AG08395 (cell line): ENCODE measurements around the gene SPRN.
"Not testable (repeated sequence)": the region's sequence is repeated elsewhere in the genome, so short reads cannot be mapped to it uniquely, and the experiment has no call there.

Experiments
- DNase-seq: peaks from one replicate; pipeline ENCODE4 v3.0.0; 2012; ENCODE audit warnings: mixed read lengths, low spot score

SPRN gene

GRCh38 chr10:133424601-133425000 lies at the start of gene SPRN:
Gene SPRN (minus strand): TSS chr10:133424625. CDS start chr10:133423681, 944 bp downstream.
- DNase-seq: not testable (repeated sequence)

GRCh38 chr10:133474027-133474426 lies 49.6 kb upstream of the SPRN start:
- no peak for DNase-seq

GRCh38 chr10:133473270-133473669 lies 48.8 kb upstream of the SPRN start:
- DNase-seq: no peak

- no peak for DNase-seq
These were observed 47.1 kb upstream of the SPRN start for GRCh38 chr10:133471300-133472109.

GRCh38 chr10:133469205-133469604 lies 44.8 kb upstream of the SPRN start:
- DNase-seq: not testable (repeated sequence)

- DNase-seq: no peak
These were observed 43.0 kb upstream of the SPRN start for GRCh38 chr10:133467286-133467911.

GRCh38 chr10:133466683-133467275 lies 42.4 kb upstream of the SPRN start:
- no peak for DNase-seq

- no peak for DNase-seq
These were observed 41.6 kb upstream of the SPRN start for GRCh38 chr10:133465950-133466474.

- no peak for DNase-seq
These were observed 40.9 kb upstream of the SPRN start for GRCh38 chr10:133465191-133465949.

GRCh38 chr10:133464582-133465031 lies 40.2 kb upstream of the SPRN start:
- no peak for DNase-seq

GRCh38 chr10:133462512-133463305 lies 38.3 kb upstream of the SPRN start:
- DNase-seq: no peak

GRCh38 chr10:133461841-133462240 lies 37.4 kb upstream of the SPRN start:
- no peak for DNase-seq

GRCh38 chr10:133461027-133461426 lies 36.6 kb upstream of the SPRN start:
- no peak for DNase-seq

GRCh38 chr10:133460208-133460769 lies 35.9 kb upstream of the SPRN start:
- no peak for DNase-seq

- no peak for DNase-seq
These were observed 35.2 kb upstream of the SPRN start for GRCh38 chr10:133459454-133460207.

GRCh38 chr10:133458710-133459453 lies 34.5 kb upstream of the SPRN start:
- DNase-seq: peak; percentile 18

- no peak for DNase-seq
These were observed 33.7 kb upstream of the SPRN start for GRCh38 chr10:133458021-133458709.

GRCh38 chr10:133457100-133457841 lies 32.8 kb upstream of the SPRN start:
- DNase-seq: no peak
